GM12878 (cell line): ENCODE measurements around the gene GPR31. TPM values are rescaled to one million over a fixed set of nuclear protein-coding genes. Genes with fewer than 3 reads are reported as not detected.

Experiments used
- CBFB ChIP-seq: IDR thresholded peaks from 2 replicates; pipeline ENCODE4 v1.6.1; 2016; ENCODE audit warnings: antibody characterized with exemption, low read depth
- CBX5 ChIP-seq: sonication (generic); IDR thresholded peaks from 2 replicates; pipeline ENCODE4 v1.6.1; 2016; ENCODE audit warnings: low read depth, moderate library complexity, mild to moderate bottlenecking, inconsistent platforms
- CHD1 ChIP-seq: IDR thresholded peaks from 2 replicates; pipeline ENCODE4 v1.6.1; 2012; ENCODE audit warnings: low read depth, low read length, improper control_type of control experiment
- E2F4 ChIP-seq: IDR thresholded peaks from 2 replicates; pipeline ENCODE4 v1.6.1; 2012; ENCODE audit warnings: low read depth, low read length, improper control_type of control experiment
- EED ChIP-seq: sonication (generic); IDR thresholded peaks from 2 replicates; pipeline ENCODE4 v1.6.1; 2016; ENCODE audit warnings: antibody characterized with exemption, low read depth
- IKZF1 ChIP-seq: fragments of 450-650 bp; conservative IDR thresholded peaks from 2 replicates; pipeline ENCODE4 v1.6.1; 2017; ENCODE audit warnings: antibody characterized with exemption, mild to moderate bottlenecking
- MEF2A ChIP-seq: IDR thresholded peaks from 2 replicates; pipeline ENCODE4 v1.6.1; 2011; ENCODE audit warnings: low read depth, mild to moderate bottlenecking, low read length, moderate library complexity; ENCODE audit not compliant: insufficient read depth
- MEF2B ChIP-seq: fragments of 450-650 bp; IDR thresholded peaks from 2 replicates; pipeline ENCODE4 v1.6.1; 2018; ENCODE audit warnings: mild to moderate bottlenecking, moderate library complexity; ENCODE audit not compliant: partially characterized antibody, poor library complexity, severe bottlenecking
- MXI1 ChIP-seq: fragments of 150-350 bp; IDR thresholded peaks from 2 replicates; pipeline ENCODE4 v1.6.1; 2011; ENCODE audit warnings: low read depth, mild to moderate bottlenecking, inconsistent platforms, low read length, improper control_type of control experiment
- NR2F1 ChIP-seq: fragments of 450-650 bp; conservative IDR thresholded peaks from 2 replicates; pipeline ENCODE4 v1.6.1; 2017; ENCODE audit warnings: mild to moderate bottlenecking
- POU2F2 ChIP-seq: IDR thresholded peaks from 3 replicates; pipeline ENCODE4 v1.6.1; 2011; ENCODE audit warnings: low read depth, mild to moderate bottlenecking, low read length, borderline replicate concordance
- PRDM15 ChIP-seq: fragments of 450-650 bp; formaldehyde crosslinking; IDR thresholded peaks from 2 replicates; pipeline ENCODE4 v1.4.0; 2020; ENCODE audit warnings: mild to moderate bottlenecking, moderate library complexity
- RB1 ChIP-seq: fragments of 450-650 bp; formaldehyde crosslinking; IDR thresholded peaks from 2 replicates; pipeline ENCODE4 v1.6.1; 2017; ENCODE audit warnings: mild to moderate bottlenecking, borderline replicate concordance
- SMARCA5 ChIP-seq: fragments of 450-650 bp; IDR thresholded peaks from 2 replicates; pipeline ENCODE4 v1.6.1; 2017; ENCODE audit warnings: mild to moderate bottlenecking
- SPI1 ChIP-seq: IDR thresholded peaks from 2 replicates; pipeline ENCODE4 v1.6.1; 2011; ENCODE audit warnings: low read depth, mild to moderate bottlenecking, low read length, moderate library complexity, borderline replicate concordance; ENCODE audit not compliant: insufficient read depth
- TBL1XR1 ChIP-seq: IDR thresholded peaks from 2 replicates; pipeline ENCODE4 v1.6.1; 2012; ENCODE audit warnings: low read depth, low read length, improper control_type of control experiment
- polyA plus RNA-seq, 11 experiments: library from polyadenylated mRNA; depleted of rRNA in 4 of 11; unstranded in 6 of 11; stranded (reverse) in 5 of 11; fragments of >200 nt; fragmentation: Nextera tagmentation in 4 of 11; fragmentation: Illumina TruSeq in 1 of 11; extraction: Ambion mirVana in 4 of 11; extraction: Trizol in 1 of 11; gene quantifications; 1 replicate in 1 of 11; 2 replicates in 10 of 11; pipeline versions ENCODE4 v1.2.1 to v1.2.3, GENCODE V29; 2011 to 2016; ENCODE audit warnings: inconsistent platforms in 2 of 11, missing spikeins in 2 of 11, low read depth in 1 of 11
- total RNA-seq, 4 experiments: library from RNA; depleted of rRNA in 3 of 4; stranded (reverse); fragments of >200 nt in 3 of 4; fragmentation: Illumina TruSeq in 1 of 4; extraction: Trizol in 1 of 4; gene quantifications; 2 replicates each; pipeline versions ENCODE4 v1.2.1 to v1.2.3, GENCODE V29; 2013 to 2021

Gene GPR31
- total and polyA plus RNA-seq, 10 of the 15 experiments (the other 5 are each of a cell fraction or from before 2014, with no cell fraction given) = not detected

- TF ChIP-seq CBX5 = peak; percentile 87
- TF ChIP-seq NR2F1 = peak; percentile 95
- TF ChIP-seq EED = peak; percentile 72
- no peak for TF ChIP-seq SMARCA5
- peak; percentile 80 for TF ChIP-seq SPI1
- no peak for TF ChIP-seq E2F4
- peak; percentile 68; the same call in 1 of the 2 replicates for TF ChIP-seq MXI1
- TF ChIP-seq CBFB = 0 out of 2 replicates have a peak, but pooled peaks have one; percentile 24
- no peak for TF ChIP-seq MEF2B
- TF ChIP-seq POU2F2 = peak; percentile 76; the same call in 2 of the 3 replicates
- TF ChIP-seq PRDM15 (CRISPR knock-in tag) = no peak
- TF ChIP-seq CHD1 = no peak
- 0 out of 2 replicates have a peak, but pooled peaks have one; percentile 19 for TF ChIP-seq MEF2A
- TF ChIP-seq TBL1XR1 = peak; percentile 71; the same call in 1 of the 2 replicates
- TF ChIP-seq IKZF1 = peak; percentile 53
- TF ChIP-seq RB1 = no peak
- TF ChIP-seq, all 136 proteins: peak for 38
These were observed 6.7 kb downstream of the GPR31 start (continued) for GRCh38 chr6:167150941-167151549.
